GM20000 (cell line): ENCODE data around the gene VKORC1.

ENCODE experiments used
- DNase-seq: peaks from one replicate; pipeline ENCODE4 v3.0.0; 2012; ENCODE audit warnings: low spot score
- TF ChIP-seq, protein P1 (sequence below): IDR thresholded peaks from 2 replicates; pipeline ENCODE4 v1.5.1; 2012; ENCODE audit warnings: mild to moderate bottlenecking, control low read depth; ENCODE audit errors: extremely low read depth, missing control alignments

Gene VKORC1

DNA sequence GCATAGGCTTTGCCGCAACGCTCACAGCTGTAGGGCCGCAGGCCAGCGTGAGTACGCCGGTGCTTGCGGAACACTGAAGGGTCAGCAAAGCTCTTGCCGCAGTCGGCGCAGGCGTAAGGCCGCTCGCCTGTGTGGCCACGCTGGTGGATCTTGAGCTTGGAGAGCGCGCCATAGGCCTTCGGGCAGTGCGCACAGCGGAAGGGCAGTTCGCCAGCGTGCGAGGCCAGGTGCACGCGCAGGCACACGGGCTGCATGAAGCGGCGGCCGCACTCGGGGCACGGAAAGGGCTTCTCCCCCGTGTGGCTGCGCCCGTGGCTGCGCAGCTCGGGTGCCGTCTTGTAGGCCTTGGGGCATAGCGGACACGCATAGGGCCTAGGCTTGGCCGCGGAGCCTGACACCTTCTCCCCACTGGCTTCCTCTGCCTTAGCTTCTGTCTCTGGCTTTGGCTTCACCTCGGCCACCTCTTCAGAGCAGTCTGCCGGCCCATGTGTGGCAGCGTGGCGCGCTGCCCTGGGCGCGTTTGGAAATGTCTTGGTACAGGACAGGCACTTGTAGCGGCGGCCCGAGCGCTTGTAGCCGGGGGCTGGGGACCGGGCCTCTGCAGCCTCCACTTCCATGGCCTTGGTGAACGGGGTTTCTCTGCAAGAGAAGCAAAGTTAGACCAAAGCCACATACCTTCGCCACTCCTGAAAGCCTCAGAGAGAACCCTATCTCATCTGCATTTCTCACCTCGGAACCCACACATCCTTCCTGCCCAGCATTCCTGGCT, 30.6 kb downstream of the VKORC1 start:
- TF ChIP-seq, protein P1, sequence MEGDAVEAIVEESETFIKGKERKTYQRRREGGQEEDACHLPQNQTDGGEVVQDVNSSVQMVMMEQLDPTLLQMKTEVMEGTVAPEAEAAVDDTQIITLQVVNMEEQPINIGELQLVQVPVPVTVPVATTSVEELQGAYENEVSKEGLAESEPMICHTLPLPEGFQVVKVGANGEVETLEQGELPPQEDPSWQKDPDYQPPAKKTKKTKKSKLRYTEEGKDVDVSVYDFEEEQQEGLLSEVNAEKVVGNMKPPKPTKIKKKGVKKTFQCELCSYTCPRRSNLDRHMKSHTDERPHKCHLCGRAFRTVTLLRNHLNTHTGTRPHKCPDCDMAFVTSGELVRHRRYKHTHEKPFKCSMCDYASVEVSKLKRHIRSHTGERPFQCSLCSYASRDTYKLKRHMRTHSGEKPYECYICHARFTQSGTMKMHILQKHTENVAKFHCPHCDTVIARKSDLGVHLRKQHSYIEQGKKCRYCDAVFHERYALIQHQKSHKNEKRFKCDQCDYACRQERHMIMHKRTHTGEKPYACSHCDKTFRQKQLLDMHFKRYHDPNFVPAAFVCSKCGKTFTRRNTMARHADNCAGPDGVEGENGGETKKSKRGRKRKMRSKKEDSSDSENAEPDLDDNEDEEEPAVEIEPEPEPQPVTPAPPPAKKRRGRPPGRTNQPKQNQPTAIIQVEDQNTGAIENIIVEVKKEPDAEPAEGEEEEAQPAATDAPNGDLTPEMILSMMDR, result no peak
- no peak for DNase-seq

DNA sequence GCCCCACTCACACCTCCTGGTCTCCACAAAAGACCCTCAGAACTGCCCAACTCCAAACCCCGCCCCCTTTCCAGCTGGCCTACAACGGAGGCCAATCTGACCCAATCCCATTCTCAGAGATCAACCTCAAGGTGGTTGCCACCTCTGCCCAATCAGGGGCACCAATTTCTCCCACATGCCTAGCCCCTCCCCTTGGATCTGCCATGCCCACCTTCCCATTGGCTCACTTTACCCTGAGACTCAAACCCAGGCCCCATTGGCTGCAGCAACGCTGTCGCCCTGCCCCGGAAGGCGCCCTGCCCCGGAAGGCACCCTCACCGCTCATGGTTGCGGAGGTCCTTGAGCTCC, 31.1 kb downstream of the VKORC1 start:
- DNase-seq, result no peak
- TF ChIP-seq, protein P1, result no peak

DNA sequence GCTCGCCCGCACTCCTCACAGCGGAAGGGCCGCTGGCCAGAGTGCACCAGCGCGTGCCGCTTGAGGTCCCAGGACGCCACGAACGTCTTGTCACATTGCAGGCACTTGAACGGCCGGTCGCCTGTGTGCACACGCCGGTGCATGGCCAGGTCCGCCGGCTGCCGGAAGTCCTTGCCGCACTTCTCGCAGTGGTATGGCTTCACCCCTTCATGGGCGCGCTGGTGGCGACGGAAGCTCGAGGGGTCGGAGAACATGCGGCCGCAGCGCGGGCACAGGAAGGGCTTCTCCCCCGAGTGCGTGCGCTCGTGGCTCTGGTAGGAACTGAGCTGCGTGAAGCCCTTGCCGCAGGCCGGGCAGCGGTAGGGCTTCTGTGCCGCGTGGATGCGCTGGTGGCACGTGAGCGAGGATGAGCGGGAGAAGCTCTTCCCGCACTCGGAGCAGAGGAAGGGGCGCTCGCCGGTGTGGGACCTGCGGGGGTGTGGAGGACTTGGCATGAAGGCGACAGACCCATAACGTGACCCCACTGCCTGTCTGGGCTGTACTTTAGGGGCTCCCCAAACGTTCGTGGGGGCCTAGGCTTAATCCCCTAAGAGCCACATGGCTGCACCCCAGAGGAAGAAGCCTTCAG, 32.7 kb downstream of the VKORC1 start:
- TF ChIP-seq, protein P1, result no peak
- no peak for DNase-seq

- TF ChIP-seq, protein P1, result no peak
- no peak for DNase-seq
Measured at GRCh38 chr16:31061126-31061812, 33.3 kb downstream of the VKORC1 start.

GRCh38 chr16:31055613-31056012, 39.0 kb downstream of the VKORC1 start:
- DNase-seq, result no peak
- TF ChIP-seq, protein P1, result no peak

DNA sequence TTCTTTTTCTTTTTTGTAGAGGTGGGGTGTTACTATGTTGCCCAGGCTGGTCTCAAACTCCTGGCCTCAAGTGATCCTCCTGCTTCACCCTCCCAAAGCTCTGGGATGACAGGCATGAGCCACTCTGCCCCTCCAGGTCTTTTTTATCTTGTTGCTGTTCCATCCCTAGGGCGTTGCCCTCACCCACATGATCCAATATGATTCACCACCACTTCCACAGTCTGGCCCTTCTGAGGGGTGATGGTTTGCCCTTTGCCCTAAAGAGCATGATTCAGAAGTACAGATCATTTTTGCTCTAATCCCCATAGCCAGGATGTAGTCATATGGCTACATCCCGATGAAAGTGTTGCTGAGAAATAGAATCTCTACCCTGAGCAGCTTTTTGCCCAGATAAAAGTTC, 42.5 kb downstream of the VKORC1 start:
- TF ChIP-seq, protein P1, result no peak
- no peak for DNase-seq

- TF ChIP-seq, protein P1, result no peak
- no peak for DNase-seq
Measured at GRCh38 chr16:31050280-31051030, 44.1 kb downstream of the VKORC1 start.
